ENCODE measurements around the gene CPNE1.

Gene CPNE1

DNA sequence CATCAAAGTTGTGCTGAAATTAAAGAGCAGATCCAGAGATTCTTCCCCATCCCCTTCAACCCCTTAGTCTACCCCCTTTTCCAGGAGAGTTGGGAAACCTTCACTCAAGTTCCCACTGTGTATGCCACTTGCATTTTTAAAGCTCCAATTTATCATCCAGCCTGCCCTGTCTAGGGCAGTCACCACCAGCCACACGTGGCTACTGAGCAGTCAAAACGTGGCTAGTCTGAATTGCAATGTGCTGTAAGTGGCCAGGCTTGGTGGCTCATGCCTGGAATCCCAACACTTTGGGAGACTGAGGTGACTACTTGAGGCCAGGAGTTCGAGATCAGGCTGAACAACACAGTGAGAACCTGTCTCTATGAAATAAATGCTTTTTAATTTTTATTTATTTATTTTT is 87.9 kb downstream of the CPNE1 start:
- DNase-seq (ENCODE audit: low read depth) = no peak
- TF ChIP-seq, protein P1, sequence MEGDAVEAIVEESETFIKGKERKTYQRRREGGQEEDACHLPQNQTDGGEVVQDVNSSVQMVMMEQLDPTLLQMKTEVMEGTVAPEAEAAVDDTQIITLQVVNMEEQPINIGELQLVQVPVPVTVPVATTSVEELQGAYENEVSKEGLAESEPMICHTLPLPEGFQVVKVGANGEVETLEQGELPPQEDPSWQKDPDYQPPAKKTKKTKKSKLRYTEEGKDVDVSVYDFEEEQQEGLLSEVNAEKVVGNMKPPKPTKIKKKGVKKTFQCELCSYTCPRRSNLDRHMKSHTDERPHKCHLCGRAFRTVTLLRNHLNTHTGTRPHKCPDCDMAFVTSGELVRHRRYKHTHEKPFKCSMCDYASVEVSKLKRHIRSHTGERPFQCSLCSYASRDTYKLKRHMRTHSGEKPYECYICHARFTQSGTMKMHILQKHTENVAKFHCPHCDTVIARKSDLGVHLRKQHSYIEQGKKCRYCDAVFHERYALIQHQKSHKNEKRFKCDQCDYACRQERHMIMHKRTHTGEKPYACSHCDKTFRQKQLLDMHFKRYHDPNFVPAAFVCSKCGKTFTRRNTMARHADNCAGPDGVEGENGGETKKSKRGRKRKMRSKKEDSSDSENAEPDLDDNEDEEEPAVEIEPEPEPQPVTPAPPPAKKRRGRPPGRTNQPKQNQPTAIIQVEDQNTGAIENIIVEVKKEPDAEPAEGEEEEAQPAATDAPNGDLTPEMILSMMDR (IDR thresholded peaks at IDR 0.05; ENCODE audit: low read length, missing control alignments) = no peak
- no peak overlapping the region for H3K4me3 ChIP-seq (replicated peaks; ENCODE audit: low read depth, low read length)

Data from fibroblast of pulmonary artery (primary cell).